HG03354 (cell line): ENCODE data around the gene TBX2.
"Not testable (repeated sequence)": the region's sequence is repeated elsewhere in the genome, so short reads cannot be mapped to it uniquely, and the experiment has no call there.

Experiments
- ATAC-seq: cut with Tn5 transposase; IDR thresholded peaks from one replicate; pipeline ENCODE4 v1.9.1; 2021; ENCODE audit warnings: mild to moderate bottlenecking; ENCODE audit not compliant: unreplicated experiment, poor library complexity, severe bottlenecking

The TBX2 gene

GRCh38 chr17:61449140-61449539 is 49.5 kb downstream of the TBX2 start:
- ATAC-seq = not testable (repeated sequence)

- ATAC-seq = no peak
Observed at GRCh38 chr17:61449707-61450640, 50.3 kb downstream of the TBX2 start.

GRCh38 chr17:61450641-61451537 is 51.2 kb downstream of the TBX2 start:
- ATAC-seq = no peak

- no peak for ATAC-seq
Observed at GRCh38 chr17:61451538-61452300, 52.1 kb downstream of the TBX2 start.

GRCh38 chr17:61452301-61453290 is 53.0 kb downstream of the TBX2 start, which contains the start of gene TBX4:
TBX4 (plus strand) TSS chr17:61452422; CDS start chr17:61456491, 4,069 bp downstream.
- ATAC-seq = no peak

GRCh38 chr17:61453566-61454380 is 54.1 kb downstream of the TBX2 start:
- ATAC-seq = no peak

- no peak for ATAC-seq
Observed at GRCh38 chr17:61454381-61455323, 55.0 kb downstream of the TBX2 start.

- no peak for ATAC-seq
Observed at GRCh38 chr17:61455324-61456060, 55.8 kb downstream of the TBX2 start.

GRCh38 chr17:61456061-61456681 is 56.5 kb downstream of the TBX2 start:
- ATAC-seq = no peak

- ATAC-seq = no peak
Observed at GRCh38 chr17:61456688-61457225, 57.1 kb downstream of the TBX2 start.

GRCh38 chr17:61457226-61457983 is 57.8 kb downstream of the TBX2 start:
- ATAC-seq = no peak

- no peak for ATAC-seq
Observed at GRCh38 chr17:61458000-61458399, 58.4 kb downstream of the TBX2 start.

- ATAC-seq = no peak
Observed at GRCh38 chr17:61458421-61459141, 58.9 kb downstream of the TBX2 start.
